HG02642 (cell line): ENCODE measurements around the gene AMELX.
A peak's percentile ranks its signal among the peaks of the same experiment; 100 is the strongest.

Experiments
- ATAC-seq: cut with Tn5 transposase; IDR thresholded peaks from one replicate; pipeline ENCODE4 v1.9.1; 2021; ENCODE audit warnings: mild to moderate bottlenecking; ENCODE audit not compliant: unreplicated experiment, poor library complexity

Gene AMELX

GRCh38 chrX:11304829-11305228 lies 11.6 kb downstream of the AMELX start:
- no peak for ATAC-seq

- ATAC-seq = no peak
These were observed 12.4 kb downstream of the AMELX start for GRCh38 chrX:11305641-11306040.

- ATAC-seq = no peak
These were observed 16.0 kb downstream of the AMELX start for GRCh38 chrX:11309220-11309619.

GRCh38 chrX:11311706-11312105 lies 18.5 kb downstream of the AMELX start:
- no peak for ATAC-seq

GRCh38 chrX:11319806-11320520 lies 26.8 kb downstream of the AMELX start:
- ATAC-seq = no peak

- ATAC-seq = no peak
These were observed 28.8 kb downstream of the AMELX start for GRCh38 chrX:11321986-11322385.

GRCh38 chrX:11328134-11328533 lies 34.9 kb downstream of the AMELX start:
- no peak for ATAC-seq

- no peak for ATAC-seq
These were observed 35.8 kb downstream of the AMELX start for GRCh38 chrX:11329021-11329420.

- no peak for ATAC-seq
These were observed 38.6 kb downstream of the AMELX start for GRCh38 chrX:11331788-11332187.

GRCh38 chrX:11334165-11334564 lies 41.0 kb downstream of the AMELX start:
- ATAC-seq = no peak

- no peak for ATAC-seq
These were observed 43.0 kb downstream of the AMELX start for GRCh38 chrX:11336201-11336600.

- ATAC-seq = no peak
These were observed 44.2 kb downstream of the AMELX start for GRCh38 chrX:11337292-11338009.

GRCh38 chrX:11341274-11342201 lies 48.3 kb downstream of the AMELX start:
- peak; percentile 59 for ATAC-seq

- no peak for ATAC-seq
These were observed 49.5 kb downstream of the AMELX start for GRCh38 chrX:11342673-11343072.

- no peak for ATAC-seq
These were observed 53.0 kb downstream of the AMELX start for GRCh38 chrX:11346121-11346682.

- ATAC-seq = no peak
These were observed 54.1 kb downstream of the AMELX start for GRCh38 chrX:11347300-11347699.

GRCh38 chrX:11349020-11349419 lies 55.8 kb downstream of the AMELX start:
- no peak for ATAC-seq

GRCh38 chrX:11349661-11350337 lies 56.6 kb downstream of the AMELX start:
- ATAC-seq = no peak
